Fibroblast of lung (primary cell): Measurements from ENCODE around the gene ATP1B2. TPM values are rescaled to one million over a fixed set of nuclear protein-coding genes. Genes with fewer than 3 reads are reported as not detected.

Source experiments
- DNase-seq, 2 donors: peaks; one replicate each; pipeline versions ENCODE4 v3.0.0 to v3.0.0-alpha.2; 2010; ENCODE audit warnings: low read depth in 2 of 2
- H2AFZ ChIP-seq: 2 replicates; pipeline ENCODE4 v1.5.1; 2012; ENCODE audit warnings: low read length, control low read depth, inconsistent platforms
- H3K27ac ChIP-seq: 2 replicates; pipeline ENCODE4 v1.5.1; 2011; ENCODE audit warnings: low read length, control low read depth; ENCODE audit not compliant: insufficient read depth
- H3K27me3 ChIP-seq: 2 replicates; pipeline ENCODE4 v1.5.1; 2011; ENCODE audit warnings: mild to moderate bottlenecking, low read length; ENCODE audit not compliant: control insufficient read depth, insufficient read depth
- H3K36me3 ChIP-seq: 2 replicates; pipeline ENCODE4 v1.5.1; 2011; ENCODE audit warnings: low read length; ENCODE audit not compliant: control insufficient read depth, insufficient read depth
- H3K4me1 ChIP-seq: 2 replicates; pipeline ENCODE4 v1.5.1; 2011; ENCODE audit warnings: low read length; ENCODE audit not compliant: control insufficient read depth, insufficient read depth; ENCODE audit errors: extremely low read depth
- H3K4me2 ChIP-seq: 2 replicates; pipeline ENCODE4 v1.5.1; 2011; ENCODE audit warnings: low read length, control low read depth; ENCODE audit not compliant: insufficient read depth; ENCODE audit errors: extremely low read depth
- H3K4me3 ChIP-seq, 4 experiments: fragments of 200-600 bp in 1 of 4; sonication (generic) in 1 of 4; replicated peaks in 1 of 4; 2 replicates each; pipeline ENCODE4 v1.5.1; 2011 to 2016; ENCODE audit warnings: low read length in 4 of 4, low read depth in 3 of 4, mild to moderate bottlenecking in 3 of 4, control low read depth in 2 of 4, inconsistent platforms in 1 of 4, mixed read lengths in 1 of 4; ENCODE audit not compliant: insufficient read depth in 1 of 4; ENCODE audit errors: control extremely low read depth in 1 of 4
- H3K79me2 ChIP-seq: 2 replicates; pipeline ENCODE4 v1.5.1; 2012; ENCODE audit warnings: mild to moderate bottlenecking, low read length, inconsistent platforms; ENCODE audit not compliant: control insufficient read depth, insufficient read depth
- H3K9ac ChIP-seq: 2 replicates; pipeline ENCODE4 v1.5.1; 2011; ENCODE audit warnings: mild to moderate bottlenecking, low read length, control low read depth; ENCODE audit not compliant: insufficient read depth
- H3K9me3 ChIP-seq: 2 replicates; pipeline ENCODE4 v1.5.1; 2012; ENCODE audit warnings: low read depth, low read length; ENCODE audit not compliant: control insufficient read depth, insufficient read depth
- H4K20me1 ChIP-seq: 2 replicates; pipeline ENCODE4 v1.5.1; 2011; ENCODE audit warnings: low read length; ENCODE audit not compliant: control insufficient read depth, insufficient read depth; ENCODE audit errors: extremely low read depth
- CTCF ChIP-seq, 2 donors: IDR thresholded peaks in 1 of 2; conservative IDR thresholded peaks in 1 of 2; 1 replicate in 1 of 2; 2 replicates in 1 of 2; pipeline ENCODE4 v1.5.1; 2011 to 2012; ENCODE audit warnings: low read length in 2 of 2, control low read depth in 1 of 2, inconsistent platforms in 1 of 2, low read depth in 1 of 2, mild to moderate bottlenecking in 1 of 2
- EZH2 ChIP-seq: IDR thresholded peaks from 2 replicates; pipeline ENCODE4 v1.5.1; 2012; ENCODE audit warnings: low read length, control low read depth, mild to moderate bottlenecking; ENCODE audit errors: missing control alignments
- polyA plus RNA-seq, 2 donors: library from polyadenylated mRNA; depleted of rRNA in 1 of 2; stranded (reverse) in 1 of 2; unstranded in 1 of 2; fragments of >200 nt; gene quantifications; 2 replicates each; pipeline ENCODE4 v1.2.1, GENCODE V29; 2011 to 2012; ENCODE audit warnings: missing spikeins in 1 of 2
- total RNA-seq: library from RNA; depleted of rRNA; stranded (reverse); fragments of >200 nt; gene quantifications from 2 replicates; pipeline ENCODE4 v1.2.1, GENCODE V29; 2014

ATP1B2 gene
- total and polyA plus RNA-seq, 2 donors (not counting 1 experiment from before 2014, with no cell fraction given), result 0.05 to 0.33 TPM

GRCh38 chr17:7705269-7706255 lies 54.8 kb downstream of the ATP1B2 start:
- Histone ChIP-seq H3K27me3 (peaks cover 25% of the 10 kb centered on the region), H3K4me3 (peak overlapping the region in 1 of 4 experiments; percentile 63), H3K9ac (no peak overlapping the region), H4K20me1 (no peaks in the 10 kb centered on the region), H2AFZ (no peak overlapping the region), H3K4me2 (no peak overlapping the region), H3K9me3 (no peaks in the 10 kb centered on the region), H3K36me3 (peaks cover 2% of the 10 kb centered on the region), H3K27ac (no peak overlapping the region), H3K4me1 (peaks cover 4% of the 10 kb centered on the region), H3K79me2 (no peaks in the 10 kb centered on the region)
- TF ChIP-seq EZH2 (peak; percentile 92), CTCF (conservative IDR thresholded peaks at IDR 0.05 in 1 of 2, IDR thresholded peaks at IDR 0.05 in 1 of 2; ENCODE audit: low read depth in 1 of 2, low read length in 2 of 2) (no peak)
- DNase-seq, result no peak

GRCh38 chr17:7706631-7707354 lies 56.1 kb downstream of the ATP1B2 start:
- Histone ChIP-seq H3K27ac (no peak overlapping the region), H3K4me2 (no peak overlapping the region), H3K4me3 (no peak overlapping the region), H3K9ac (no peak overlapping the region), H2AFZ (no peak overlapping the region), H3K36me3 (no peaks in the 10 kb centered on the region), H3K27me3 (peaks cover 29% of the 10 kb centered on the region), H3K79me2 (no peaks in the 10 kb centered on the region), H4K20me1 (no peaks in the 10 kb centered on the region), H3K4me1 (peaks cover 4% of the 10 kb centered on the region), H3K9me3 (no peaks in the 10 kb centered on the region)
- TF ChIP-seq EZH2 (no peak), CTCF (conservative IDR thresholded peaks at IDR 0.05 in 1 of 2, IDR thresholded peaks at IDR 0.05 in 1 of 2; ENCODE audit: low read depth in 1 of 2, low read length in 2 of 2) (no peak)
- no peak for DNase-seq

Other genes starting within 250 kb of the ATP1B2 start
- 206 and 212 TPM in 2 replicates for gene TMEM256, start 246.8 kb upstream of the ATP1B2 start, total RNA-seq
- 59.1 and 78.7 TPM in 2 replicates for gene TMEM256, start 246.8 kb upstream of the ATP1B2 start, polyA plus RNA-seq
- gene NLGN2, start 243.1 kb upstream of the ATP1B2 start, total RNA-seq, result 5.1 and 12.1 TPM in 2 replicates
- 7.3 and 10.0 TPM in 2 replicates for gene NLGN2, start 243.1 kb upstream of the ATP1B2 start, polyA plus RNA-seq
- not detected in 2 replicates for gene SPEM1, start 230.6 kb upstream of the ATP1B2 start, total RNA-seq
- not detected in 2 replicates for gene SPEM1, start 230.6 kb upstream of the ATP1B2 start, polyA plus RNA-seq
- not detected in 2 replicates for gene SPEM2, start 225.3 kb upstream of the ATP1B2 start, total RNA-seq
- not detected in 2 replicates for gene SPEM2, start 225.3 kb upstream of the ATP1B2 start, polyA plus RNA-seq
- gene SPEM3, start 222.1 kb upstream of the ATP1B2 start, total RNA-seq, result not detected in 2 replicates
- gene SPEM3, start 222.1 kb upstream of the ATP1B2 start, polyA plus RNA-seq, result not detected in 2 replicates
- gene TMEM102, start 215.5 kb upstream of the ATP1B2 start, total RNA-seq, result 1.5 and 1.8 TPM in 2 replicates
- gene TMEM102, start 215.5 kb upstream of the ATP1B2 start, polyA plus RNA-seq, result 0.52 and 0.58 TPM in 2 replicates
- gene FGF11, start 211.4 kb upstream of the ATP1B2 start, total RNA-seq, result 0.33 and 1.3 TPM in 2 replicates
- 0.43 and 0.87 TPM in 2 replicates for gene FGF11, start 211.4 kb upstream of the ATP1B2 start, polyA plus RNA-seq
- gene CHRNB1, start 205.9 kb upstream of the ATP1B2 start, total RNA-seq, result 5.6 and 12.2 TPM in 2 replicates
- gene CHRNB1, start 205.9 kb upstream of the ATP1B2 start, polyA plus RNA-seq, result 6.3 and 9.2 TPM in 2 replicates
- 16.4 and 29.9 TPM in 2 replicates for gene ZBTB4, start 171.3 kb upstream of the ATP1B2 start, total RNA-seq
- gene ZBTB4, start 171.3 kb upstream of the ATP1B2 start, polyA plus RNA-seq, result 21.3 and 22.3 TPM in 2 replicates
- not detected in 2 replicates for gene SLC35G6, start 169.5 kb upstream of the ATP1B2 start, total RNA-seq
- gene SLC35G6, start 169.5 kb upstream of the ATP1B2 start, polyA plus RNA-seq, result not detected in 2 replicates
- gene POLR2A, start 166.6 kb upstream of the ATP1B2 start, total RNA-seq, result 60.1 and 75.8 TPM in 2 replicates
- 6.8 and 7.1 TPM in 2 replicates for gene POLR2A, start 166.6 kb upstream of the ATP1B2 start, polyA plus RNA-seq
- gene TNFSF12, start 101.9 kb upstream of the ATP1B2 start, total RNA-seq, result 5.1 and 9.6 TPM in 2 replicates
- gene TNFSF12, start 101.9 kb upstream of the ATP1B2 start, polyA plus RNA-seq, result 34.4 and 35.9 TPM in 2 replicates
- gene TNFSF13, start 92.2 kb upstream of the ATP1B2 start, total RNA-seq, result 1.5 and 2.0 TPM in 2 replicates
- gene TNFSF13, start 92.2 kb upstream of the ATP1B2 start, polyA plus RNA-seq, result 2.5 and 2.8 TPM in 2 replicates
- gene SENP3, start 89.0 kb upstream of the ATP1B2 start, total RNA-seq, result 65.5 and 66.2 TPM in 2 replicates
- 67.6 and 118 TPM in 2 replicates for gene SENP3, start 89.0 kb upstream of the ATP1B2 start, polyA plus RNA-seq
- 16.2 and 29.4 TPM in 2 replicates for gene CD68, start 71.3 kb upstream of the ATP1B2 start, total RNA-seq
- gene CD68, start 71.3 kb upstream of the ATP1B2 start, polyA plus RNA-seq, result 90.4 and 250 TPM in 2 replicates
- 29.5 and 51.9 TPM in 2 replicates for gene MPDU1, start 67.1 kb upstream of the ATP1B2 start, total RNA-seq
- 107 and 172 TPM in 2 replicates for gene MPDU1, start 67.1 kb upstream of the ATP1B2 start, polyA plus RNA-seq
- under 0.01 and 0.50 TPM in 2 replicates for gene SOX15, start 60.8 kb upstream of the ATP1B2 start, total RNA-seq
- gene SOX15, start 60.8 kb upstream of the ATP1B2 start, polyA plus RNA-seq, result 0.36 and 0.78 TPM in 2 replicates
- gene FXR2, start 36.0 kb upstream of the ATP1B2 start, total RNA-seq, result 39.8 and 46.6 TPM in 2 replicates
- 22.0 and 28.1 TPM in 2 replicates for gene FXR2, start 36.0 kb upstream of the ATP1B2 start, polyA plus RNA-seq
- 54.3 and 55.5 TPM in 2 replicates for gene SAT2, start 23.1 kb upstream of the ATP1B2 start, total RNA-seq
- 47.0 and 48.2 TPM in 2 replicates for gene SAT2, start 23.1 kb upstream of the ATP1B2 start, polyA plus RNA-seq
- gene SHBG, start 20.8 kb upstream of the ATP1B2 start, total RNA-seq, result 0.26 and 0.33 TPM in 2 replicates
- 0.27 and 0.45 TPM in 2 replicates for gene SHBG, start 20.8 kb upstream of the ATP1B2 start, polyA plus RNA-seq
- gene TP53, start 36.6 kb downstream of the ATP1B2 start, total RNA-seq, result 23.0 and 24.7 TPM in 2 replicates
- 35.5 and 43.2 TPM in 2 replicates for gene TP53, start 36.6 kb downstream of the ATP1B2 start, polyA plus RNA-seq
- gene WRAP53, start 37.6 kb downstream of the ATP1B2 start, total RNA-seq, result 2.3 and 3.1 TPM in 2 replicates
- gene WRAP53, start 37.6 kb downstream of the ATP1B2 start, polyA plus RNA-seq, result 3.0 and 7.2 TPM in 2 replicates
- gene EFNB3, start 54.3 kb downstream of the ATP1B2 start, total RNA-seq, result 0.26 and 0.33 TPM in 2 replicates
- 0.51 and 3.7 TPM in 2 replicates for gene EFNB3, start 54.3 kb downstream of the ATP1B2 start, polyA plus RNA-seq
- 0.17 and 0.26 TPM in 2 replicates for gene DNAH2, start 66.8 kb downstream of the ATP1B2 start, total RNA-seq
- 0.06 and 0.08 TPM in 2 replicates for gene DNAH2, start 66.8 kb downstream of the ATP1B2 start, polyA plus RNA-seq
- 9.4 and 12.3 TPM in 2 replicates for gene KDM6B, start 183.3 kb downstream of the ATP1B2 start, total RNA-seq
- gene KDM6B, start 183.3 kb downstream of the ATP1B2 start, polyA plus RNA-seq, result 0.68 and 1.1 TPM in 2 replicates
- 0.17 TPM in 1 of 2 replicates, not detected in the other for gene TMEM88, start 204.1 kb downstream of the ATP1B2 start, total RNA-seq
- 0.07 TPM in 1 of 2 replicates, not detected in the other for gene TMEM88, start 204.1 kb downstream of the ATP1B2 start, polyA plus RNA-seq
- gene NAA38, start 206.6 kb downstream of the ATP1B2 start, total RNA-seq, result 41.6 and 78.9 TPM in 2 replicates
- 31.0 and 40.7 TPM in 2 replicates for gene NAA38, start 206.6 kb downstream of the ATP1B2 start, polyA plus RNA-seq
- gene CYB5D1, start 207.1 kb downstream of the ATP1B2 start, total RNA-seq, result 6.9 and 7.4 TPM in 2 replicates
- gene CYB5D1, start 207.1 kb downstream of the ATP1B2 start, polyA plus RNA-seq, result 6.8 and 8.7 TPM in 2 replicates
- 144 and 165 TPM in 2 replicates for gene CHD3, start 237.9 kb downstream of the ATP1B2 start, total RNA-seq
- 23.6 and 23.8 TPM in 2 replicates for gene CHD3, start 237.9 kb downstream of the ATP1B2 start, polyA plus RNA-seq